HepG2 (cell line): ENCODE data around the gene CNTROB. TPM values are rescaled to one million over a fixed set of nuclear protein-coding genes. Genes with fewer than 3 reads are reported as not detected.
A peak's percentile ranks its signal among the peaks of the same experiment; 100 is the strongest.

Experiments
- ATF4 ChIP-seq, 2 experiments: fragments of 450-650 bp in 1 of 2; sonication (generic) in 1 of 2; formaldehyde crosslinking; IDR thresholded peaks; 2 replicates each; pipeline versions ENCODE4 v1.5.0 to v1.8.0; 2020 to 2022; ENCODE audit warnings: mild to moderate bottlenecking in 1 of 2, missing genetic modification reagents in 1 of 2
- HDAC1 ChIP-seq: sonication (generic); formaldehyde crosslinking; IDR thresholded peaks from 2 replicates; pipeline ENCODE4 v1.5.1; 2020; ENCODE audit warnings: mild to moderate bottlenecking, missing genetic modification reagents
- HOXA9 ChIP-seq: sonication (generic); formaldehyde crosslinking; IDR thresholded peaks from 2 replicates; pipeline ENCODE4 v1.8.1; 2022; ENCODE audit warnings: missing genetic modification reagents, mild to moderate bottlenecking, moderate library complexity, borderline replicate concordance
- MAFG ChIP-seq: sonication (generic); formaldehyde crosslinking; IDR thresholded peaks from 2 replicates; pipeline ENCODE4 v1.5.1; 2020; ENCODE audit warnings: mild to moderate bottlenecking, missing genetic modification reagents
- MZF1 ChIP-seq: sonication (generic); formaldehyde crosslinking; IDR thresholded peaks from 2 replicates; pipeline ENCODE4 v1.8.1; 2023; ENCODE audit warnings: mild to moderate bottlenecking, missing genetic modification reagents, borderline replicate concordance
- NFATC3 ChIP-seq: sonication (generic); formaldehyde crosslinking; IDR thresholded peaks from 2 replicates; pipeline ENCODE4 v1.5.1; 2020; ENCODE audit warnings: mild to moderate bottlenecking, missing genetic modification reagents
- NFIB ChIP-seq: sonication (generic); formaldehyde crosslinking; IDR thresholded peaks from 2 replicates; pipeline ENCODE4 v1.9.0; 2021; ENCODE audit warnings: missing genetic modification reagents, mild to moderate bottlenecking, borderline replicate concordance
- PATZ1 ChIP-seq: sonication (generic); formaldehyde crosslinking; IDR thresholded peaks from 2 replicates; pipeline ENCODE4 v1.4.0; 2020; ENCODE audit warnings: missing genetic modification reagents
- PLSCR1 ChIP-seq: sonication (generic); formaldehyde crosslinking; IDR thresholded peaks from 2 replicates; pipeline ENCODE4 v1.5.0; 2020; ENCODE audit warnings: missing genetic modification reagents, mild to moderate bottlenecking, borderline replicate concordance
- POGZ ChIP-seq: sonication (generic); formaldehyde crosslinking; IDR thresholded peaks from 2 replicates; pipeline ENCODE4 v1.4.0; 2020; ENCODE audit warnings: mild to moderate bottlenecking, missing genetic modification reagents
- POLR2G ChIP-seq: fragments of 200-400 bp; formaldehyde crosslinking; IDR thresholded peaks from 2 replicates; pipeline ENCODE4 v1.6.1; 2018; ENCODE audit warnings: mild to moderate bottlenecking, low read depth, low read length, moderate library complexity
- SP5 ChIP-seq: IDR thresholded peaks from 2 replicates; pipeline ENCODE4 v1.6.1; 2016; ENCODE audit warnings: low read depth, borderline replicate concordance
- TARDBP ChIP-seq: sonication (generic); formaldehyde crosslinking; IDR thresholded peaks from 2 replicates; pipeline ENCODE4 v1.8.0; 2022; ENCODE audit warnings: mild to moderate bottlenecking, missing genetic modification reagents
- ZNF263 ChIP-seq: sonication (generic); formaldehyde crosslinking; IDR thresholded peaks from 2 replicates; pipeline ENCODE4 v1.4.0; 2020; ENCODE audit warnings: missing genetic modification reagents
- ZNF382 ChIP-seq: sonication (generic); formaldehyde crosslinking; IDR thresholded peaks from 2 replicates; pipeline ENCODE4 v1.5.0; 2020; ENCODE audit warnings: missing genetic modification reagents, mild to moderate bottlenecking, borderline replicate concordance
- polyA plus RNA-seq, 8 experiments: library from polyadenylated mRNA; depleted of rRNA in 3 of 8; stranded (reverse) in 7 of 8; unstranded in 1 of 8; fragments of >200 nt; fragmentation: Illumina TruSeq in 4 of 8; extraction: Trizol in 4 of 8; gene quantifications; 2 replicates each; pipeline versions ENCODE4 v1.2.1 to v1.2.3, GENCODE V29; 2011 to 2016; ENCODE audit warnings: low read depth in 4 of 8, missing spikeins in 1 of 8, mixed read lengths in 1 of 8; ENCODE audit not compliant: insufficient read depth in 1 of 8
- total RNA-seq, 5 experiments: library from RNA; depleted of rRNA; stranded (reverse); fragments of >200 nt; fragmentation: Illumina TruSeq; extraction: Trizol; gene quantifications; 2 replicates each; pipeline ENCODE4 v1.2.3, GENCODE V29; 2016; ENCODE audit warnings: low read depth in 1 of 5
- TF ChIP-seq, protein P1 (sequence below): sonication (generic); formaldehyde crosslinking; IDR thresholded peaks from 2 replicates; pipeline ENCODE4 v1.5.0; 2020; ENCODE audit warnings: mild to moderate bottlenecking, missing genetic modification reagents, borderline replicate concordance

CNTROB gene
- total and polyA plus RNA-seq, 2 of the 13 experiments (the other 11 are each of a cell fraction or from before 2014, with no cell fraction given): 21.2 to 24.1 TPM

- TF ChIP-seq MAFG (CRISPR knock-in tag) (no peak), ZNF263 (CRISPR knock-in tag) (no peak), HDAC1 (CRISPR knock-in tag) (no peak), MZF1 (CRISPR knock-in tag) (no peak), POLR2G (no peak), TARDBP (CRISPR knock-in tag) (no peak), POGZ (CRISPR knock-in tag) (no peak), PLSCR1 (CRISPR knock-in tag) (no peak), NFIB (CRISPR knock-in tag) (no peak), HOXA9 (CRISPR knock-in tag) (no peak), ATF4 (CRISPR knock-in tag; IDR thresholded peaks at IDR 0.05) (no peak), SP5 (CRISPR knock-in tag) (peak; percentile 6; the same call in 1 of the 2 replicates), NFATC3 (CRISPR knock-in tag) (no peak), PATZ1 (CRISPR knock-in tag) (no peak), ZNF382 (CRISPR knock-in tag) (no peak)
- TF ChIP-seq, protein P1, sequence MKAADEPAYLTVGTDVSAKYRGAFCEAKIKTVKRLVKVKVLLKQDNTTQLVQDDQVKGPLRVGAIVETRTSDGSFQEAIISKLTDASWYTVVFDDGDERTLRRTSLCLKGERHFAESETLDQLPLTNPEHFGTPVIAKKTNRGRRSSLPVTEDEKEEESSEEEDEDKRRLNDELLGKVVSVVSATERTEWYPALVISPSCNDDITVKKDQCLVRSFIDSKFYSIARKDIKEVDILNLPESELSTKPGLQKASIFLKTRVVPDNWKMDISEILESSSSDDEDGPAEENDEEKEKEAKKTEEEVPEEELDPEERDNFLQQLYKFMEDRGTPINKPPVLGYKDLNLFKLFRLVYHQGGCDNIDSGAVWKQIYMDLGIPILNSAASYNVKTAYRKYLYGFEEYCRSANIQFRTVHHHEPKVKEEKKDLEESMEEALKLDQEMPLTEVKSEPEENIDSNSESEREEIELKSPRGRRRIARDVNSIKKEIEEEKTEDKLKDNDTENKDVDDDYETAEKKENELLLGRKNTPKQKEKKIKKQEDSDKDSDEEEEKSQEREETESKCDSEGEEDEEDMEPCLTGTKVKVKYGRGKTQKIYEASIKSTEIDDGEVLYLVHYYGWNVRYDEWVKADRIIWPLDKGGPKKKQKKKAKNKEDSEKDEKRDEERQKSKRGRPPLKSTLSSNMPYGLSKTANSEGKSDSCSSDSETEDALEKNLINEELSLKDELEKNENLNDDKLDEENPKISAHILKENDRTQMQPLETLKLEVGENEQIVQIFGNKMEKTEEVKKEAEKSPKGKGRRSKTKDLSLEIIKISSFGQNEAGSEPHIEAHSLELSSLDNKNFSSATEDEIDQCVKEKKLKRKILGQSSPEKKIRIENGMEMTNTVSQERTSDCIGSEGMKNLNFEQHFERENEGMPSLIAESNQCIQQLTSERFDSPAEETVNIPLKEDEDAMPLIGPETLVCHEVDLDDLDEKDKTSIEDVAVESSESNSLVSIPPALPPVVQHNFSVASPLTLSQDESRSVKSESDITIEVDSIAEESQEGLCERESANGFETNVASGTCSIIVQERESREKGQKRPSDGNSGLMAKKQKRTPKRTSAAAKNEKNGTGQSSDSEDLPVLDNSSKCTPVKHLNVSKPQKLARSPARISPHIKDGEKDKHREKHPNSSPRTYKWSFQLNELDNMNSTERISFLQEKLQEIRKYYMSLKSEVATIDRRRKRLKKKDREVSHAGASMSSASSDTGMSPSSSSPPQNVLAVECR: peak; percentile 10; the same call in 1 of the 2 replicates
Observed at GRCh38 chr17:7888184-7888920, 43.7 kb upstream of the CNTROB start, which contains the start of gene CHD3 (continued).
